HG03378 (cell line): ENCODE results near the gene EID2B.

Experiments used
- ATAC-seq: cut with Tn5 transposase; IDR thresholded peaks from one replicate; pipeline ENCODE4 v1.9.1; 2021; ENCODE audit warnings: mild to moderate bottlenecking, moderate library complexity; ENCODE audit not compliant: unreplicated experiment

Gene EID2B

DNA sequence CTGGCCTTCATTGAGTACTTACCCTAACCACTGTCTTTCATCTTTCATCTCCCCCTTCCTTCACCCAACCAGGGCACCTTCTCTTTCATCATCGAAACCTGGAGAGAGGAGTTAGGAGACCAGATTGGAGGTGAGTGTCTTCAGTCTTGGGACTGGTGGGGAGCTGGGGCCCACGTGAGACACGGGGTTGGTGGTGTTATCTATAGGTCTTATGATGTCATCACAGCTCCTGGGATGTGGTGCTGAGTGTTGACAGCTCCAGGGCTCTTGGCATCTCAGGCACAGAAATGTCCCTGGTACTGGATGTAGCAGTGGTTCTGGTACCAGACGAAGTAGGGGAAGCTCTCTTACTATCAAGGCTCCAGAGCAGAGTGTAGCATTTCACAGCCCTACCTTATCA is 32.1 kb downstream of the EID2B start:
- no peak for ATAC-seq

- no peak for ATAC-seq
These were observed 32.7 kb downstream of the EID2B start for GRCh38 chr19:39499932-39500331.

DNA sequence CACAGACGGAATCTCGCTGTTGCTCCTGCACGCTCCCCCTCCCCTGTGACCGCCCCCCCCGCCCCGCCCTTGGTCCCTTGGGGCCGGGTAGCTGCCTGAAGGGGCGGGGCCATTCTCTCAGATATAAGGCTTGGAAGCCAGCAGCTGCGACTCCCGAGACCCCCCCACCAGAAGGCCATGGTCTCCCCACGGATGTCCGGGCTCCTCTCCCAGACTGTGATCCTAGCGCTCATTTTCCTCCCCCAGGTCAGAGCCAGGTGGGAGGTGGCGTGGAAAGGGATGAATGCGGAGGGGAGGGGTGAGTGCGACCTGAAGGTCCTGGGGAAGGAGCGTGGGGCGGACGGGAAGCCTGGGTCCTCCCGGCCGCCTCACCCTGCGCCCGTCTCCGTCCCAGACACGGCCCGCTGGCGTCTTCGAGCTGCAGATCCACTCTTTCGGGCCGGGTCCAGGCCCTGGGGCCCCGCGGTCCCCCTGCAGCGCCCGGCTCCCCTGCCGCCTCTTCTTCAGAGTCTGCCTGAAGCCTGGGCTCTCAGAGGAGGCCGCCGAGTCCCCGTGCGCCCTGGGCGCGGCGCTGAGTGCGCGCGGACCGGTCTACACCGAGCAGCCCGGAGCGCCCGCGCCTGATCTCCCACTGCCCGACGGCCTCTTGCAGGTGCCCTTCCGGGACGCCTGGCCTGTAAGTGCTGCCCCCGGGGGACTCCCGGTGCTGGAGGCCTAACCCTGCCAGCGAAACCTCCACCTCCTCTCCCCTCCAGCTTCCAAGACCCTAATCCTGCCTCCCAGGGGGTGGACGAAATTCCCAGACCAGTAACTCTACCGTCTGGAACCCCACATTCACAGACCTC is 33.6 kb downstream of the EID2B start, which contains the start of gene DLL3:
Gene DLL3, plus strand, starts transcription at position 150 of the 845 bp plus-strand sequence. Its CDS starts 28 bp downstream, at position 178.
- no peak for ATAC-seq

DNA sequence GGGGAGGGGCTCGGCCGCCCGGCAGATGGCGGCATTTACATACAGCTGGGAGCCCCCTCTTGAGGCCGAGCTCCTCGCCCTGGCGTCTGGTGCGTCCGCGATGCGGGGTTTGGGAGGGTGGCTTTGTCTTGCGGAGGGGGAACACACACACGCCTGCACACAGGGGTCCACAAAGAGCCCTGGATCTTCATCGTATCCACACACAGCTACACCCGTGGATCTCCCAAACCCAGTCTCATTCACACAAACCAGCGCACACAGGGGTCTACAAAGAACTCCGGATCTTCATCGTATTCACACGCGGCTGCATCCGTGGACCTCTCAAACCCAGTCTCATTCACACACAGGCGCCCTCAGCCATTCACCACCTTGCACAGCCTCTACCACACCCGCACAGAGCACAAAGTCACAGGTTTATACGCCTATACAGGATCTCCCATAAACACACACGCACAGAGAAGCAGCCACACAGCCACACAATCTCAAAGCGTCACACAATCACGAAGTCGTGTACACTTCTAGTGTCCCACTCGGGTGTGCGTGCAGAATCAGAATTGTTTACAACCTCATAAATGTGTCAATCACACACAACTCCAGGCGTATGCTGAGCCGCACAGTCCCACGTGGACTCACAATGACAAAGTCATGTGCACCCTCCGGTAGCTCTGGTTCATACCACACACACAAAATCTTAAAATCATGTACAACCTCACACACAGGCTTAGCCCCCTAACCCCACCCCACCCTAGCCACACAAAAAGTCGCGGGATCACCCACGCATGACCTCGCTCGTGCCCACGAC is 34.5 kb downstream of the EID2B start:
- no peak for ATAC-seq

- ATAC-seq: no peak
These were observed 35.0 kb downstream of the EID2B start for GRCh38 chr19:39497701-39497995.

DNA sequence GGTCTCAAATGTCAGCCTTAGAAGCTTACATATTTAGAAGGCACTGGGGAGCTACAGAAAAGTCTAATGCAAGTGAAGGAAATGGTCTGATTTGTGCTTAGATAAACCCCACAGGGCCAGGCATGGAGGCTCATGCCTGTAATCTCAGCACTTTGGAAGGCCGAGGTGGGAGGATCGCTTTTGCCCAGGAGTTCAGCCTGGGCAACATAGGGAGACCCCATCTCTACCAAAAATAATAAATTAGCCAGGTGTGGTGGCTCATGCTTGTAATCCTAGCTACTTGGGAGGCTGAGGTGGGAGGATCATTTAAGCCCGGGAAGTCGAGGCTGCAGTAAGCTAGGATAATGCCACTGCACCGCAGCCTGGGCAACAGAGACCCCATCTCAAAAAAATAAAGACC is 36.6 kb downstream of the EID2B start:
- ATAC-seq: no peak

- no peak for ATAC-seq
These were observed 38.0 kb downstream of the EID2B start for GRCh38 chr19:39494661-39495060.

- no peak for ATAC-seq
These were observed 39.9 kb downstream of the EID2B start for GRCh38 chr19:39492788-39493187.

- no peak for ATAC-seq
These were observed 40.4 kb downstream of the EID2B start for GRCh38 chr19:39492225-39492624.

GRCh38 chr19:39489756-39490155 is 42.9 kb downstream of the EID2B start:
- ATAC-seq: no peak

DNA sequence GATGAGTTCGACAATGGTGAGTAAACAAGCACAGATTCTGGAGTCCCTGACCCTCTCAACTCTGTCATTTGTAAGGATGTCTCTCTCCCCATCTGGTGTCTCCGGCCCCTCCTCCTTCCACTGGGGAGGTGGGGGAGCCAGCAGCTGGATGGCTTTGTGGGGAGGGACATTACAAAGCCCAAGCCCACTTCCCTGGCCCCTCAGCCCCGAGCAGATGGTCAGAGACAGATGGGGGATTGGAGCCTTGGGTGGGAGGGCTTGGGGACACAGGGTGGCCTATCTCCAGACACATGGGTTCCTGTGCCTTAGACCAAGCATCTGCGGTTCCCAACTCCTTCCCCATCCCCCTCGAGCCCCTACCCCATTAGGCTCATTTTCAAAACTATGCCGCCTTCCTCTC is 49.5 kb downstream of the EID2B start:
- ATAC-seq: no peak

GRCh38 chr19:39481676-39482075 is 51.0 kb downstream of the EID2B start:
- ATAC-seq: no peak

DNA sequence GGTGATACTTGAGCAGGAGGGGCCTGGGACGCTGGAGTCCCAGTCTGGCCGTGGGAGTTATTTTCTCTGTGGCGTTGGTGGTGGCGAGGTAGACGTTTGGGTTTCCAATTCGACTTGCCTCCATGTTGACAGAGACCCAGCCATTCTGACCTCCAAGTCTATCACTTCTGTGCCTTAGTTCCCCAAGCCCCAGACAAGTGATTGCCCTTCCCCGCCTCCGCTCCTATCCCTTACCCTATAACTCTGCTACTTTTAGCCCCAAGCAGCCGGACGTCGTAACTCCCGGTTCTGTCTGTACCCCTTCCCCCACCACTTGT is 51.5 kb downstream of the EID2B start:
- no peak for ATAC-seq
